ENCODE results near the gene DUSP16. TPM values are rescaled to one million over a fixed set of nuclear protein-coding genes. Genes with fewer than 3 reads are reported as not detected.

Gene DUSP16
- polyA plus RNA-seq, 4 donors: 22.5 to 83.4 (median 30.1) TPM

DNA sequence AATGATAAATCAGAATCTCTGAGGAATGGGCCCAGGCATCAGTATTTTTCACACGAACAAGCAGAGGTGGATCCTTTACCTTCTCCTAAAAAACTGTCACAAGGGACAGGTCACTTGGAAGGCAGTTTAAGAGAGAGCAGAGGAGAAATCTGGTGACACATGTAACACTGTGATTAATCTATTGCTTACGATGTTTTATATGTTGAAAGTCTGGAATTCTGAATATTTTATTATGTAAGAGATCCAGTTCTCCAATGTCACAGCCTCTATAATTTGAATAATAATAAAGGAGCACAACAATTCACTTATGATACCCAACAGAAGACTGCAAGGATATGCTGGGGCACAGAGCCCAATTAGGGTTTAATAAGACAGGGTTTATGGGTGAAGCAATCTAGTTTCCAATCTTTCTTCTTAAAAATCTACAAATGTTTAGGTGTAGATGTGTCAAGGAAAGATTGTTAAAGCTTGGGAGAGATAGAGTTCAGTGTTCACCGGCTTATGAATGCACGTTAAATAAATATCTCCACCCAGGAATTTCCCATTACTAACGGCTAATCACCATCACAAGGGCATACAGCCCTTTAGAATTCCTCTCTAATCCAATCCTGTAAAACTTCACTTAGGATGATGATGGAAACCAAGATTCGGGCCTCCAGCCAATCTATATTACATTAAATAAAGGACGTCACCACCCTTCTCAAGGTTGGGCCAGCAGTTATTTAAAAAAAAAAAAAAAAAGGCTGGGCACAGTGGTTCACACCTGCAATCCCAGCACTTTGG, 23.4 kb downstream of the DUSP16 start:
- peak overlapping the region in 1 of 3 donors; percentile 19 for H3K27ac ChIP-seq (ENCODE audit: low read depth in 1 of 3, low read length in 2 of 3)

GRCh38 chr12:12538535-12538934, 24.1 kb downstream of the DUSP16 start:
- no peak for DNase-seq
- WGBS, 3 donors: 47 to 79% (median 67%) methylated on average over 3 of the region's 3 CpGs
- peaks cover 3 to 31% (median 16%) of the 10 kb centered on the region in 3 donors for H3K4me1 ChIP-seq (ENCODE audit: control insufficient read depth in 3 of 3, insufficient read depth in 2 of 3, low read depth in 1 of 3, low read length in 2 of 3)
- peaks cover 0 to 22% (median 2%) of the 10 kb centered on the region in 3 donors for H3K36me3 ChIP-seq (ENCODE audit: control insufficient read depth in 3 of 3, insufficient read depth in 2 of 3, low read depth in 1 of 3, low read length in 3 of 3)
- no peaks in the 10 kb centered on the region for H3K27me3 ChIP-seq (ENCODE audit: control insufficient read depth in 3 of 3, insufficient read depth in 3 of 3, low read length in 3 of 3)
- no peaks in the 10 kb centered on the region for H3K9me3 ChIP-seq (ENCODE audit: control insufficient read depth in 2 of 2, insufficient read depth in 1 of 2, low read depth in 1 of 2, low read length in 1 of 2)
- H3K27ac ChIP-seq (ENCODE audit: low read depth in 1 of 3, low read length in 2 of 3): peak overlapping the region in 1 of 3 donors; percentile 19
- no peak for FAIRE-seq
- no peak overlapping the region for H3K4me3 ChIP-seq (ENCODE audit: low read depth in 1 of 3, low read length in 3 of 3)

More for the DNA sequence above, 23.4 kb downstream of the DUSP16 start:
- peaks cover 1 to 24% (median 14%) of the 10 kb centered on the region in 3 donors for H3K4me1 ChIP-seq (ENCODE audit: control insufficient read depth in 3 of 3, insufficient read depth in 2 of 3, low read depth in 1 of 3, low read length in 2 of 3)
- H3K27me3 ChIP-seq (ENCODE audit: control insufficient read depth in 3 of 3, insufficient read depth in 3 of 3, low read length in 3 of 3): no peaks in the 10 kb centered on the region
- peak; percentile 60 to 70 for DNase-seq
- peaks cover 0 to 22% (median 2%) of the 10 kb centered on the region in 3 donors for H3K36me3 ChIP-seq (ENCODE audit: control insufficient read depth in 3 of 3, insufficient read depth in 2 of 3, low read depth in 1 of 3, low read length in 3 of 3)
- 22 to 55% (median 46%) methylated on average over 7 of the region's 7 CpGs for WGBS, 3 donors
- FAIRE-seq: no peak
- H3K9me3 ChIP-seq (ENCODE audit: control insufficient read depth in 2 of 2, insufficient read depth in 1 of 2, low read depth in 1 of 2, low read length in 1 of 2): no peaks in the 10 kb centered on the region
- no peak overlapping the region for H3K4me3 ChIP-seq (ENCODE audit: low read depth in 1 of 3, low read length in 3 of 3)

- H3K4me1 ChIP-seq (ENCODE audit: control insufficient read depth in 3 of 3, insufficient read depth in 2 of 3, low read depth in 1 of 3, low read length in 2 of 3): peaks cover 4 to 40% (median 19%) of the 10 kb centered on the region in 3 donors
- no peak overlapping the region for H3K27ac ChIP-seq (ENCODE audit: low read depth in 1 of 3, low read length in 2 of 3)
- no peaks in the 10 kb centered on the region for H3K27me3 ChIP-seq (ENCODE audit: control insufficient read depth in 3 of 3, insufficient read depth in 3 of 3, low read length in 3 of 3)
- DNase-seq (no peak), FAIRE-seq (no peak)
- 88 to 96% (median 95%) methylated on average over 2 of the region's 2 CpGs for WGBS, 3 donors
- no peak overlapping the region for H3K4me3 ChIP-seq (ENCODE audit: low read depth in 1 of 3, low read length in 3 of 3)
- peaks cover 0 to 25% (median 2%) of the 10 kb centered on the region in 3 donors for H3K36me3 ChIP-seq (ENCODE audit: control insufficient read depth in 3 of 3, insufficient read depth in 2 of 3, low read depth in 1 of 3, low read length in 3 of 3)
- no peaks in the 10 kb centered on the region for H3K9me3 ChIP-seq (ENCODE audit: control insufficient read depth in 2 of 2, insufficient read depth in 1 of 2, low read depth in 1 of 2, low read length in 1 of 2)
Observed at GRCh38 chr12:12537421-12537820, 25.2 kb downstream of the DUSP16 start.

- H3K36me3 ChIP-seq (ENCODE audit: control insufficient read depth in 3 of 3, insufficient read depth in 2 of 3, low read depth in 1 of 3, low read length in 3 of 3): peaks cover 0 to 18% (median 2%) of the 10 kb centered on the region in 3 donors
- H3K27me3 ChIP-seq (ENCODE audit: control insufficient read depth in 3 of 3, insufficient read depth in 3 of 3, low read length in 3 of 3): no peaks in the 10 kb centered on the region
- 32 to 73% (median 50%) methylated on average over 4 of the region's 4 CpGs for WGBS, 3 donors
- H3K4me3 ChIP-seq (ENCODE audit: low read depth in 1 of 3, low read length in 3 of 3): no peak overlapping the region
- no peaks in the 10 kb centered on the region for H3K9me3 ChIP-seq (ENCODE audit: control insufficient read depth in 2 of 2, insufficient read depth in 1 of 2, low read depth in 1 of 2, low read length in 1 of 2)
- FAIRE-seq (no peak), DNase-seq (no peak)
- peak overlapping the region in 1 of 3 donors; percentile 87 for H3K27ac ChIP-seq (ENCODE audit: low read depth in 1 of 3, low read length in 2 of 3)
- peaks cover 4 to 46% (median 16%) of the 10 kb centered on the region in 3 donors for H3K4me1 ChIP-seq (ENCODE audit: control insufficient read depth in 3 of 3, insufficient read depth in 2 of 3, low read depth in 1 of 3, low read length in 2 of 3)
Observed at GRCh38 chr12:12534975-12535374, 27.7 kb downstream of the DUSP16 start.

DNA sequence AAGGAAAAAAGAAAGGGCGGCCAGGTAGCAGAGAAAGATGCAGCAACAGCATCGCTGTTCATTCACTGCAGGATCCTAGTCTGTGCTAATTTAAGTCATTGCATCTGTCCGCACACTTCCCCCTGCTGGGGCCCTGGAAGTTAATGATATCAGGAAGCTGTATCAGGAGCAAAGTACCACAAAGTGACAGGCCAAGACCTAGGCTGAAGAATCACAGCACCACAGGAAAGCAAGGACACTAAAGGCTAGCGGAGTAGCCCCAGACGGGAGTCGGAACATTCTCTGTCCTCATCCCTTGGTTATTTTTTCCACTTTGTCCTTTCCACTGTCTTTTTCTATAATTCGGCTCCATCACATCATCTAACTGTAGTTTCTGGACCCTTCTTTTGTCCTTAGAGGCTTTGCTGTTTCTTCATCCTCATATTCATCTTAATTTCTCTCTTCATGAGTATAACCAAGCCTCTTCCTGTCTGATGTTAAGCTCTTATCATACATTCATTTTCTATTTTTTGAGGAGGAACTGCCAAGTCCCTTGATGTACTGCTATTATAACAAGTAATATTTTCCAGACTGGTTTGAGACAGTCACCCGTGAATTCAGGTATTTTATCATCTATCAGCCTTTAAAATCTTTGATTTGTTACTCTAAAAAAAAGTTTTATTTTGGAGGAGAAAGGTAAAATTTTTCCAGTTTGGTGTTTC, 28.3 kb downstream of the DUSP16 start:
- 55 to 63% (median 56%) methylated on average over 8 of the region's 8 CpGs for WGBS, 3 donors
- H3K4me3 ChIP-seq (ENCODE audit: low read depth in 1 of 3, low read length in 3 of 3): no peak overlapping the region
- peaks cover 4 to 44% (median 14%) of the 10 kb centered on the region in 3 donors for H3K4me1 ChIP-seq (ENCODE audit: control insufficient read depth in 3 of 3, insufficient read depth in 2 of 3, low read depth in 1 of 3, low read length in 2 of 3)
- DNase-seq: peak; percentile 66 to 81
- no peak for FAIRE-seq
- H3K36me3 ChIP-seq (ENCODE audit: control insufficient read depth in 3 of 3, insufficient read depth in 2 of 3, low read depth in 1 of 3, low read length in 3 of 3): peaks cover 0 to 14% (median 2%) of the 10 kb centered on the region in 3 donors
- H3K9me3 ChIP-seq (ENCODE audit: control insufficient read depth in 2 of 2, insufficient read depth in 1 of 2, low read depth in 1 of 2, low read length in 1 of 2): no peaks in the 10 kb centered on the region
- H3K27ac ChIP-seq (ENCODE audit: low read depth in 1 of 3, low read length in 2 of 3): peak overlapping the region; percentile 0 to 87 (median 67)
- H3K27me3 ChIP-seq (ENCODE audit: control insufficient read depth in 3 of 3, insufficient read depth in 3 of 3, low read length in 3 of 3): no peaks in the 10 kb centered on the region

DNA sequence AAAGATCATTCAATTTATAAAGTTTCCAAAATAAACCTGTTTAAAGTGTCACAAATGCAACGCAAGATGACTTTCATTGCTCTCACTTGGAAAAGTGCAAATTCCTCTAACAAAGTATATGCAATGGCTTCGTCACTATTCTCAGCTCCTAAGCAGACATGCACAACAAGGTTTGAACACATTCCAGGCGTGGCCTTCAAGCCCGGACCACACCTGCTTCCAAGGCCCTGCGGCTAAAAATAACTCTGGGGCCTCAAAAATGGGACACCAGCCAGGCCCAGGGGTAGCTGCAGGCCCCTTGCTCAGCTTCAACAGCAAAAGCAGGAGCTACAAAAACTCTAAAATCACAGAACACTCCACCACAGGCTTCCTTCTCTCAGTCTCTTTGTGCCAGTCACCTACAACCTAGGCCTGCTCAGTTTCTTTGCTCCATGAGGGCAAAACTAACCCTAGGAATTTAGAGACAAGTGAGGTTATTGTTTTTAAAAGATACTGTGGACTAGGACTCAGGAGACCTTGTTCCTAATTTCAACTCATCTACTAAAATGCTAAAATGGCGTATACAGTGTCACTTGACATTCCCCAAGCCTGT, 29.3 kb downstream of the DUSP16 start:
- Histone ChIP-seq H3K4me1 (ENCODE audit: control insufficient read depth in 3 of 3, insufficient read depth in 2 of 3, low read depth in 1 of 3, low read length in 2 of 3) (peaks cover 3 to 45% (median 5%) of the 10 kb centered on the region in 3 donors), H3K9me3 (ENCODE audit: control insufficient read depth in 2 of 2, insufficient read depth in 1 of 2, low read depth in 1 of 2, low read length in 1 of 2) (no peaks in the 10 kb centered on the region)
- 24 to 49% (median 35%) methylated on average over 6 of the region's 6 CpGs for WGBS, 3 donors

GRCh38 chr12:12531194-12531593, 31.5 kb downstream of the DUSP16 start:
- Histone ChIP-seq H3K4me1 (ENCODE audit: control insufficient read depth in 3 of 3, insufficient read depth in 2 of 3, low read depth in 1 of 3, low read length in 2 of 3) (peaks cover 9 to 63% (median 12%) of the 10 kb centered on the region in 3 donors), H3K27me3 (ENCODE audit: control insufficient read depth in 3 of 3, insufficient read depth in 3 of 3, low read length in 3 of 3) (no peaks in the 10 kb centered on the region), H3K4me3 (ENCODE audit: low read depth in 1 of 3, low read length in 3 of 3) (no peak overlapping the region), H3K27ac (ENCODE audit: low read depth in 1 of 3, low read length in 2 of 3) (no peak overlapping the region), H3K36me3 (ENCODE audit: control insufficient read depth in 3 of 3, insufficient read depth in 2 of 3, low read depth in 1 of 3, low read length in 3 of 3) (peaks cover 0 to 8% (median 0%) of the 10 kb centered on the region in 3 donors), H3K9me3 (ENCODE audit: control insufficient read depth in 2 of 2, insufficient read depth in 1 of 2, low read depth in 1 of 2, low read length in 1 of 2) (no peaks in the 10 kb centered on the region)
- 83 to 97% (median 94%) methylated on average over 2 of the region's 2 CpGs for WGBS, 3 donors
- FAIRE-seq (no peak), DNase-seq (no peak)

More for the DNA sequence above, 29.3 kb downstream of the DUSP16 start:
- FAIRE-seq (no peak), DNase-seq (peak; percentile 73 to 74)
- Histone ChIP-seq H3K27me3 (ENCODE audit: control insufficient read depth in 3 of 3, insufficient read depth in 3 of 3, low read length in 3 of 3) (no peaks in the 10 kb centered on the region), H3K27ac (ENCODE audit: low read depth in 1 of 3, low read length in 2 of 3) (peak overlapping the region; percentile 67 to 87 (median 71)), H3K36me3 (ENCODE audit: control insufficient read depth in 3 of 3, insufficient read depth in 2 of 3, low read depth in 1 of 3, low read length in 3 of 3) (peaks cover 0 to 17% (median 0%) of the 10 kb centered on the region in 3 donors), H3K4me3 (ENCODE audit: low read depth in 1 of 3, low read length in 3 of 3) (no peak overlapping the region)

DNA sequence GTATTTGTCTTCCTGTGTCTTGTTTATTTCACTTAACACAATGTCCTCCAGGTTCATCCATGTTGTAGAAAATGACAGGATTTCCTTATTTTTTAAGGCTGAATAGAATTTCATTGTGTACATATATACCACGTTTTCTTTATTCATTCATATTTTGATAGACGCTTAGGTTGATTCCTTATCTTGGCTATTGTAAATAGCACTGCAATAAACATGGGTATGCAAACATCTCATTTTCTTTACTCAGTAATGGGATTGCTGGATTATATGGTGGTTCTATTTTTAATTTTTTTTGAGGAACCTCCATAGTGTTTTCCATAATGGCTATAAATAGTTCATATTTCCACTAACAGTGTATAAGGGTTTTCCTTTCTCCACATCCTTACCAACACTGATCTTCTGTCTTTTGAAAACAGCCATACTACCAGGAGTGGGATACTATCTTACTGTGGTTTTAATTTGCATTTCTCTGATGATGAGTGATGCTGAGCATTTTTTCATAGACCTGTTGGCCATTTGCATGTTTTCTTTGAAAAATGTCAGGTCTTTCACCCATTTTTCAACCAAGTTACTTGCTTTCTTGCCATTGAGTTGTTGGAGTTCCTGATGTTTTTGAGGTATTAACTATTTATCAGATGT, 32.8 kb downstream of the DUSP16 start:
- 19 to 51% (median 40%) methylated on average over 2 of the region's 2 CpGs for WGBS, 3 donors
- DNase-seq (no peak), FAIRE-seq (no peak)
- H3K9me3 ChIP-seq (ENCODE audit: control insufficient read depth in 2 of 2, insufficient read depth in 1 of 2, low read depth in 1 of 2, low read length in 1 of 2): no peaks in the 10 kb centered on the region
- H3K4me1 ChIP-seq (ENCODE audit: control insufficient read depth in 3 of 3, insufficient read depth in 2 of 3, low read depth in 1 of 3, low read length in 2 of 3): peaks cover 9 to 62% (median 12%) of the 10 kb centered on the region in 3 donors
- no peak overlapping the region for H3K4me3 ChIP-seq (ENCODE audit: low read depth in 1 of 3, low read length in 3 of 3)
- peaks cover 0 to 8% (median 0%) of the 10 kb centered on the region in 3 donors for H3K36me3 ChIP-seq (ENCODE audit: control insufficient read depth in 3 of 3, insufficient read depth in 2 of 3, low read depth in 1 of 3, low read length in 3 of 3)
- H3K27me3 ChIP-seq (ENCODE audit: control insufficient read depth in 3 of 3, insufficient read depth in 3 of 3, low read length in 3 of 3): no peaks in the 10 kb centered on the region
- peak overlapping the region in 1 of 3 donors; percentile 79 for H3K27ac ChIP-seq (ENCODE audit: low read depth in 1 of 3, low read length in 2 of 3)
